Smooth muscle cell (in vitro differentiated cells): Measurements from ENCODE around the gene CELA2B. TPM values are rescaled to one million over a fixed set of nuclear protein-coding genes. Genes with fewer than 3 reads are reported as not detected.

Experiments
- DNase-seq: peaks from one replicate; lab custom pipeline; 2025; ENCODE audit not compliant: unreplicated experiment; lab: John Stamatoyannopoulos, UW
- H2AFZ ChIP-seq: fragments of 200-600 bp; sonication (generic); 2 replicates; pipeline ENCODE4 v1.6.0; 2016; ENCODE audit warnings: antibody characterized with exemption, low read depth, mild to moderate bottlenecking
- H3F3A ChIP-seq: fragments of 200-600 bp; sonication (generic); 2 replicates; pipeline ENCODE4 v1.6.0; 2017; ENCODE audit warnings: antibody characterized with exemption, low read depth
- H3K27ac ChIP-seq: fragments of 200-600 bp; sonication (generic); 2 replicates; pipeline ENCODE4 v1.5.1; 2016; ENCODE audit warnings: low read depth, mild to moderate bottlenecking
- H3K27me3 ChIP-seq: fragments of 200-600 bp; sonication (generic); 2 replicates; pipeline ENCODE4 v1.6.1; 2016; ENCODE audit warnings: low read depth, mild to moderate bottlenecking
- H3K36me3 ChIP-seq: fragments of 200-600 bp; sonication (generic); 2 replicates; pipeline ENCODE4 v1.5.1; 2016; ENCODE audit warnings: low read depth
- H3K4me1 ChIP-seq: fragments of 200-600 bp; sonication (generic); 2 replicates; pipeline ENCODE4 v1.5.1; 2016; ENCODE audit warnings: low read depth
- H3K4me2 ChIP-seq: fragments of 200-600 bp; sonication (generic); 2 replicates; pipeline ENCODE4 v1.6.0; 2016; ENCODE audit warnings: mild to moderate bottlenecking
- H3K4me3 ChIP-seq: fragments of 200-600 bp; sonication (generic); 2 replicates; pipeline ENCODE4 v1.5.1; 2016; ENCODE audit warnings: mild to moderate bottlenecking
- H3K79me2 ChIP-seq: fragments of 200-600 bp; sonication (generic); 2 replicates; pipeline ENCODE4 v1.6.0; 2016; ENCODE audit warnings: low read depth, mild to moderate bottlenecking
- H3K9ac ChIP-seq: fragments of 200-600 bp; sonication (generic); 2 replicates; pipeline ENCODE4 v1.6.0; 2016; ENCODE audit warnings: low read depth
- H3K9me3 ChIP-seq: fragments of 200-600 bp; sonication (generic); replicated peaks from 2 replicates; pipeline ENCODE4 v1.5.1; 2016; ENCODE audit warnings: low read depth
- H4K20me1 ChIP-seq: fragments of 200-600 bp; sonication (generic); 2 replicates; pipeline ENCODE4 v1.6.0; 2016; ENCODE audit warnings: low read depth
- WGBS: methylation state at CpG from one replicate; pipeline ENCODE4 v1.1.7; 2016; ENCODE audit warnings: low lambda C conversion rate; 5-methylcytosine and 5-hydroxymethylcytosine counted together
- polyA plus RNA-seq: library from polyadenylated mRNA; unstranded; fragments of >200 nt; fragmentation: Nextera tagmentation; extraction: Ambion mirVana; gene quantifications from 2 replicates; pipeline ENCODE4 v1.2.1, GENCODE V29; 2016
- total RNA-seq: library from RNA; depleted of rRNA; stranded (reverse); fragments of >200 nt; gene quantifications from 2 replicates; pipeline ENCODE4 v1.2.3, GENCODE V29; 2014
- TF ChIP-seq, protein P1 (sequence below): fragments of 200-600 bp; sonication (generic); IDR thresholded peaks from 2 replicates; pipeline ENCODE4 v1.5.1; 2017; ENCODE audit warnings: borderline replicate concordance, mild to moderate bottlenecking, antibody characterized with exemption; ENCODE audit not compliant: insufficient read depth, poor library complexity, severe bottlenecking

The CELA2B gene
- total and polyA plus RNA-seq, 2 experiments from 2014 or later, result not detected

DNA sequence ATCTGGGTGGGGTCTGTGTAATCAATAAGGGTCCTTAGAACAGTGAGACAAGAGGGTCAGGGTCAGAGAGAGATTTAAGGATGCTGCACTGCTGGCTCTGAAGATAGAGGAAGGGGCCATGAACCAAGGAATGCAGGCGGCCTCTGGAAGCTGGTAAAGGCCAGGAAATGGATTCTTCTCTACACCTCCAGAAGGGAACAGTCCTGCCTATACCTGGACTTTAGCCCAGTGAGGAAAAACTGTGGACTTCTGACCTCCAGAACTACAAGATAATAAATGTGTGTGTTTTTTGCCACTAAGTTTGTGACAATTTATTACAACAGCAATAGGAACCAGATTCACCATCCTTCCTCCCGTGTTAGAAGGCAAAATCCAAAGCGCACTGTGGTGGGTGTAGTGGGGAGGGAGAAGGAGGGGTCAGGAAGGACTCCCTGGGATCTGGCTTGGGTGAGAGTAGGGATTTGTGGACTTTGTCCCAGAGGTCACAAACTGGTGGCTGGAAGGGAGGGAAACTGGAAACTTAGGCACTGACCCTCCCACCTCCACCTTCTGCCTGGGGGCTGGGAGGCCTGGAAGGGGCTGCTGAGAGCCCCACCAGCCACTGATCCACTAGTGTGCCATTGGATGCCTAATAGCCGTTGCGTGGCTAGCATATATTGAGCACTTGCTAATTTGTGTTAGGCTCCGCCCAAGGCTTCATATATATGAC is 24.7 kb upstream of the CELA2B start:
- Histone ChIP-seq H2AFZ (no peak overlapping the region), H4K20me1 (no peaks in the 10 kb centered on the region), H3K4me2 (no peak overlapping the region), H3K79me2 (no peaks in the 10 kb centered on the region), H3F3A (peaks cover 12% of the 10 kb centered on the region), H3K36me3 (no peaks in the 10 kb centered on the region), H3K27me3 (peaks cover 9% of the 10 kb centered on the region), H3K27ac (no peak overlapping the region), H3K4me1 (peaks cover 3% of the 10 kb centered on the region), H3K4me3 (no peak overlapping the region), H3K9ac (no peak overlapping the region), H3K9me3 (no peaks in the 10 kb centered on the region)
- WGBS, result 97% methylated on average over 6 of the region's 6 CpGs
- TF ChIP-seq, protein P1, sequence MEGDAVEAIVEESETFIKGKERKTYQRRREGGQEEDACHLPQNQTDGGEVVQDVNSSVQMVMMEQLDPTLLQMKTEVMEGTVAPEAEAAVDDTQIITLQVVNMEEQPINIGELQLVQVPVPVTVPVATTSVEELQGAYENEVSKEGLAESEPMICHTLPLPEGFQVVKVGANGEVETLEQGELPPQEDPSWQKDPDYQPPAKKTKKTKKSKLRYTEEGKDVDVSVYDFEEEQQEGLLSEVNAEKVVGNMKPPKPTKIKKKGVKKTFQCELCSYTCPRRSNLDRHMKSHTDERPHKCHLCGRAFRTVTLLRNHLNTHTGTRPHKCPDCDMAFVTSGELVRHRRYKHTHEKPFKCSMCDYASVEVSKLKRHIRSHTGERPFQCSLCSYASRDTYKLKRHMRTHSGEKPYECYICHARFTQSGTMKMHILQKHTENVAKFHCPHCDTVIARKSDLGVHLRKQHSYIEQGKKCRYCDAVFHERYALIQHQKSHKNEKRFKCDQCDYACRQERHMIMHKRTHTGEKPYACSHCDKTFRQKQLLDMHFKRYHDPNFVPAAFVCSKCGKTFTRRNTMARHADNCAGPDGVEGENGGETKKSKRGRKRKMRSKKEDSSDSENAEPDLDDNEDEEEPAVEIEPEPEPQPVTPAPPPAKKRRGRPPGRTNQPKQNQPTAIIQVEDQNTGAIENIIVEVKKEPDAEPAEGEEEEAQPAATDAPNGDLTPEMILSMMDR, result no peak
- DNase-seq, result no peak

DNA sequence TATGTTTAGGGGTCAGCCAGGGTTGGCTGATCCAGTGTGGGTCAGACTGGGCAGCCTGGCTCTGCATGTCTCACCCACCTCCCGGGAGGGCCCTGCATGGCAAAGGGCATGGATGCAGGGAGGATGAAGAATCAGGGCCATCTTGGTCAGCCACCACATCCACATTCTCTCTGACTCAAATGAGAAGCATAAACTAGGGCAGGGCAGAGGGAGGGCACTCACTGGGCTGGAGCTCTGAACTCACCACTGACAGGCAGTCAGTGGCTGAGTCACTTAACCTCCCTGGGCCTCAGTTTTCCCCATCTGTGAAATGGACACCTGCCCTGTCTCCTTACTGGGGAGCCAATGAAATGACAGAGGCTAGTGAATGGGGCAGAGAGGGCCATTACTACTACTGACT is 23.7 kb upstream of the CELA2B start:
- no peaks in the 10 kb centered on the region for H3K79me2 ChIP-seq
- H3K36me3 ChIP-seq, result no peaks in the 10 kb centered on the region
- no peak for DNase-seq
- WGBS, result 86% methylated on average over 1 of the region's 1 CpG
- H3K27me3 ChIP-seq, result peaks cover 6% of the 10 kb centered on the region
- no peak overlapping the region for H3K4me2 ChIP-seq
- peaks cover 6% of the 10 kb centered on the region for H3K4me1 ChIP-seq
- TF ChIP-seq, protein P1, result no peak
- H3K4me3 ChIP-seq, result no peak overlapping the region
- no peak overlapping the region for H2AFZ ChIP-seq
- no peaks in the 10 kb centered on the region for H4K20me1 ChIP-seq
- peaks cover 16% of the 10 kb centered on the region for H3F3A ChIP-seq
- H3K9me3 ChIP-seq, result no peaks in the 10 kb centered on the region
- no peak overlapping the region for H3K27ac ChIP-seq
- H3K9ac ChIP-seq, result no peak overlapping the region

DNA sequence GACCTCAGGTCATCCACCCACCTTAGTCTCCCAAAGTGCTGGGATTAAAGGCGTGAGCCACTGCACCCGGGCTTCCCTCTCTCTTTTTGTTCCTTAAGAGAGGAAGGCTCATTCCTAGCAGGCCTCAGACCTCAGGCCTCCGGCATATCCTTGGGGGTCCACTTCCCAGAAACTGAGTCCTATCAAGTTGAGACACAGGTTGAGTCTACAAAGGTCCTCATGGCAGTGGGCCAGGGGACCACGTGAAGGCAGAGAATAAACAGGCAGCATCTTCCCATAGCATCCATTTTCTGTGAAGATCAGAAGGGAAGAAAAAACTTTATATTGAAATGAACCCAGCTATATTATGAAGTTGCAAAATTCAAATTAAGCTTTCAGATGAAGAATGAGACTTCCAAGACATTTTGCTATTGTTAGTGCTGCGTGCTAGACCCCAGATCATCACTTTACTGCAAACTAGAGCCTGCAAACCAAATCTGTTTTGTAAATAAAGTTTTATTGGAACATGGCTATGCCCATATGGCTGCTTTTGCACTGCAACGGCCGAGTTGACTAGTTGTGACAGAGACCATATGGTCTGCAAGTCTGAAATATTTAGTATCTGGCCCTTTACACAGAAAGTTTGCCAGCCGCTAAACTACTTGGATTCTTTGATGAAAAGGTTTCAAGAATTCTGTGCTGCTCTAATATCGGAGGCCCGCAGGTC is 22.9 kb upstream of the CELA2B start:
- no peaks in the 10 kb centered on the region for H3K27me3 ChIP-seq
- H3K36me3 ChIP-seq, result no peaks in the 10 kb centered on the region
- H3F3A ChIP-seq, result peaks cover 16% of the 10 kb centered on the region
- no peak overlapping the region for H3K27ac ChIP-seq
- DNase-seq, result no peak
- H3K4me3 ChIP-seq, result no peak overlapping the region
- no peaks in the 10 kb centered on the region for H3K9me3 ChIP-seq
- 70% methylated on average over 10 of the region's 10 CpGs for WGBS
- H4K20me1 ChIP-seq, result no peaks in the 10 kb centered on the region
- TF ChIP-seq, protein P1, result no peak
- no peaks in the 10 kb centered on the region for H3K79me2 ChIP-seq
- H3K4me1 ChIP-seq, result peaks cover 6% of the 10 kb centered on the region
- no peak overlapping the region for H2AFZ ChIP-seq
- no peak overlapping the region for H3K9ac ChIP-seq
- H3K4me2 ChIP-seq, result no peak overlapping the region
